T-cell (primary cell): ENCODE measurements around the gene MCAT. TPM values are rescaled to one million over a fixed set of nuclear protein-coding genes. Genes with fewer than 3 reads are reported as not detected.

Experiments used
- ATAC-seq, 4 experiments: fragments of 200-7000 bp in 3 of 4; fragments of 150-1000 bp in 1 of 4; cut with Tn5 transposase; replicated peaks in 1 of 4; 1 replicate in 3 of 4; 2 replicates in 1 of 4; pipeline ENCODE4 v1.10.0; 2021; ENCODE audit warnings: moderate library complexity in 3 of 4, mild to moderate bottlenecking in 2 of 4, moderate number of reproducible peaks in 1 of 4
- CTCF ChIA-PET, 2 donors: fragments of 300-600 bp; sonication (Branson Sonifier 250); formaldehyde crosslinking; loops; one replicate each; lab custom pipeline; 2022; ENCODE audit warnings: antibody characterized with exemption in 2 of 2; lab: Charles Lee
- POLR2A ChIA-PET, 2 donors: fragments of 300-600 bp; sonication (Branson Sonifier 250); formaldehyde crosslinking; loops; one replicate each; lab custom pipeline; 2022; ENCODE audit warnings: antibody characterized with exemption in 2 of 2; lab: Charles Lee
- DNase-seq, 35 experiments: peaks; one replicate each; pipeline versions ENCODE4 v3.0.0 to v3.0.0-alpha.2; 2013 to 2023
- H3K27ac ChIP-seq: one replicate; pipeline ENCODE4 v1.5.1; 2013; ENCODE audit warnings: low read length
- H3K27me3 ChIP-seq, 2 experiments: replicated peaks in 1 of 2; 1 replicate in 1 of 2; 2 replicates in 1 of 2; pipeline versions ENCODE4 v1.6.1 to v1.7.0; 2013; ENCODE audit warnings: low read length in 1 of 2, mixed read lengths in 1 of 2; ENCODE audit not compliant: control insufficient read depth in 2 of 2, insufficient read depth in 2 of 2; ENCODE audit errors: extremely low read depth in 1 of 2
- H3K36me3 ChIP-seq, 2 donors: 1 replicate in 1 of 2; 2 replicates in 1 of 2; pipeline versions ENCODE4 v1.6.1 to v1.7.0; 2013; ENCODE audit warnings: low read length in 1 of 2; ENCODE audit not compliant: control insufficient read depth in 2 of 2, insufficient read depth in 1 of 2; ENCODE audit errors: extremely low read depth in 1 of 2
- H3K4me1 ChIP-seq, 2 experiments: 1 replicate in 1 of 2; 2 replicates in 1 of 2; pipeline versions ENCODE4 v1.6.1 to v1.7.0; 2013; ENCODE audit warnings: low read length in 2 of 2, mixed read lengths in 1 of 2; ENCODE audit not compliant: insufficient read depth in 2 of 2, control insufficient read depth in 1 of 2; ENCODE audit errors: extremely low read depth in 1 of 2
- H3K4me3 ChIP-seq, 2 donors: 1 replicate in 1 of 2; 2 replicates in 1 of 2; pipeline versions ENCODE4 v1.5.1 to v1.7.0; 2013; ENCODE audit warnings: mild to moderate bottlenecking in 2 of 2, low read length in 1 of 2, moderate library complexity in 1 of 2; ENCODE audit not compliant: control insufficient read depth in 1 of 2; ENCODE audit errors: extremely low read depth in 1 of 2
- H3K9me3 ChIP-seq: 2 replicates; pipeline ENCODE4 v1.7.0; 2013
- H3K27ac Mint-ChIP-seq, 2 donors: one replicate each; pipeline ENCODE4 v1.8.0; 2020 to 2021; ENCODE audit warnings: mild to moderate bottlenecking in 2 of 2, mixed read lengths in 2 of 2
- H3K27me3 Mint-ChIP-seq, 2 donors: one replicate each; pipeline ENCODE4 v1.8.0; 2021 to 2022; ENCODE audit warnings: mixed read lengths in 2 of 2
- H3K36me3 Mint-ChIP-seq: one replicate; pipeline ENCODE4 v1.8.0; 2021; ENCODE audit warnings: mixed read lengths
- H3K4me1 Mint-ChIP-seq, 3 donors: one replicate each; pipeline ENCODE4 v1.8.0; 2020 to 2022; ENCODE audit warnings: mixed read lengths in 3 of 3, mild to moderate bottlenecking in 1 of 3
- H3K4me3 Mint-ChIP-seq, 3 donors: one replicate each; pipeline ENCODE4 v1.8.0; 2020 to 2022; ENCODE audit warnings: mild to moderate bottlenecking in 3 of 3, mixed read lengths in 3 of 3, moderate library complexity in 3 of 3
- H3K9me3 Mint-ChIP-seq, 3 donors: one replicate each; pipeline ENCODE4 v1.8.0; 2020 to 2022; ENCODE audit warnings: mixed read lengths in 3 of 3
- WGBS: methylation state at CpG from one replicate; pipeline ENCODE4 v1.1.5; 2013; ENCODE audit warnings: missing lambda C conversion rate; ENCODE audit not compliant: insufficient coverage; 5-methylcytosine and 5-hydroxymethylcytosine counted together
- total RNA-seq, 35 experiments: library from RNA in 6 of 35; stranded (reverse) in 6 of 35; fragments of 120-200 nt in 1 of 35; gene quantifications; one replicate each; pipeline versions ENCODE4 v1.2.1 to v1.2.4 and lab custom pipeline; 2013 to 2026

The MCAT gene
- total RNA-seq, 5 donors from 2014 or later (not counting 1 experiment from before 2014, with no cell fraction given): 6.5 to 13.3 (median 10.6) TPM

GRCh38 chr22:43163241-43163795 is 20.1 kb upstream of the MCAT start:
- H3K27ac Mint-ChIP-seq: no peak overlapping the region
- H3K27ac ChIP-seq: no peak overlapping the region
- no peak overlapping the region for H3K4me3 Mint-ChIP-seq
- DNase-seq (no peak), ATAC-seq (no peak)
- no peaks in the 10 kb centered on the region for H3K4me1 ChIP-seq
- no peaks in the 10 kb centered on the region for H3K9me3 Mint-ChIP-seq
- no peak overlapping the region for H3K4me3 ChIP-seq
- peaks cover 13% of the 10 kb centered on the region for H3K36me3 Mint-ChIP-seq
- CTCF ChIA-PET: no interaction called here
- no peaks in the 10 kb centered on the region for H3K9me3 ChIP-seq
- no peaks in the 10 kb centered on the region for H3K27me3 ChIP-seq
- H3K27me3 Mint-ChIP-seq: no peaks in the 10 kb centered on the region
- peaks cover 2 to 15% (median 2%) of the 10 kb centered on the region in 3 donors for H3K4me1 Mint-ChIP-seq
- peaks cover 2 to 7% of the 10 kb centered on the region in 2 donors for H3K36me3 ChIP-seq
- 94% methylated on average over 17 of the region's 18 CpGs for WGBS
- POLR2A ChIA-PET: interaction anchor here in 1 of 2 donors (0.5 kb wide), 1 partner anchor 66 kb away, joined by 4 read pairs; no protein-coding TSS in a partner anchor

DNA sequence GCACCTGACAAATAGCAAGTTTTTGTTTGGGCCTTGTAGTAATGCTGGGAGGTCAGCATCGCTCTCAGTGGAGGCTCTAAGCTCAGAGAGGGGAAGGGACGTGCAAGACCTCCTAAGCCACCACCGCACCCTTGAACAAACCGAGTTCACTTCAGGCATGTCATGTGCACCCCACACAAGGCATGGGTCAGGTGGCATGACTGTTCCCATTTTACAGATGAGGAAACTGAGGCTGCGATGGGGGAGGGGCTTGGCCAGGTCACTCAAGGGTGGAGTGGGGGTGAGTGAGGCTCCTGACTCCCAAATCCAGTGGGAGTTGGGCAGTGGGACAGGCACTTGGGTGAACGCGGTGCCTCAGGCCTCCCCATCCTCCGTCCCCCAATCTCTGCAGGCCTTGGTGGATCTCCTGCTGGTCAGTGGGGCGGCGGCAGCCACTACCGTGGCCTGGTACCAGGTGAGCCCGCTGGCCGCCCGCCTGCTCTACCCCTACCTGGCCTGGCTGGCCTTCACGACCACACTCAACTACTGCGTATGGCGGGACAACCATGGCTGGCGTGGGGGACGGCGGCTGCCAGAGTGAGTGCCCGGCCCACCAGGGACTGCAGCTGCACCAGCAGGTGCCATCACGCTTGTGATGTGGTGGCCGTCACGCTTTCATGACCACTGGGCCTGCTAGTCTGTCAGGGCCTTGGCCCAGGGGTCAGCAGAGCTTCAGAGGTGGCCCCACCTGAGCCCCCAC is 19.4 kb upstream of the MCAT start:
- Histone ChIP-seq H3K4me1 (no peaks in the 10 kb centered on the region), H3K4me3 (no peak overlapping the region), H3K36me3 (peaks cover 2 to 7% of the 10 kb centered on the region in 2 donors), H3K27ac (no peak overlapping the region), H3K27me3 (no peaks in the 10 kb centered on the region), H3K9me3 (no peaks in the 10 kb centered on the region)
- H3K27ac Mint-ChIP-seq: no peak overlapping the region
- ATAC-seq (no peak), DNase-seq (no peak)
- peaks cover 11% of the 10 kb centered on the region for H3K36me3 Mint-ChIP-seq
- no peaks in the 10 kb centered on the region for H3K27me3 Mint-ChIP-seq
- no peaks in the 10 kb centered on the region for H3K9me3 Mint-ChIP-seq
- WGBS: 94% methylated on average over 20 of the region's 24 CpGs
- H3K4me1 Mint-ChIP-seq: peaks cover 2 to 19% (median 6%) of the 10 kb centered on the region in 3 donors
- POLR2A ChIA-PET: no interaction called here
- H3K4me3 Mint-ChIP-seq: no peak overlapping the region
- CTCF ChIA-PET: no interaction called here

- Histone ChIP-seq H3K4me1 (no peaks in the 10 kb centered on the region), H3K27me3 (no peaks in the 10 kb centered on the region), H3K9me3 (no peaks in the 10 kb centered on the region), H3K4me3 (no peak overlapping the region), H3K36me3 (peaks cover 0 to 7% of the 10 kb centered on the region in 2 donors), H3K27ac (no peak overlapping the region)
- CTCF ChIA-PET: no interaction called here
- Mint-ChIP-seq H3K9me3 (no peaks in the 10 kb centered on the region), H3K4me1 (peaks cover 2 to 19% (median 13%) of the 10 kb centered on the region in 3 donors), H3K27me3 (no peaks in the 10 kb centered on the region), H3K4me3 (no peak overlapping the region), H3K27ac (peak overlapping the region in 1 of 2 donors; percentile 17), H3K36me3 (peaks cover 10% of the 10 kb centered on the region)
- ATAC-seq: no peak
- POLR2A ChIA-PET: no interaction called here
- DNase-seq: no peak
- WGBS: 93% methylated on average over 3 of the region's 8 CpGs
These were observed 17.4 kb upstream of the MCAT start for GRCh38 chr22:43160497-43161126.

DNA sequence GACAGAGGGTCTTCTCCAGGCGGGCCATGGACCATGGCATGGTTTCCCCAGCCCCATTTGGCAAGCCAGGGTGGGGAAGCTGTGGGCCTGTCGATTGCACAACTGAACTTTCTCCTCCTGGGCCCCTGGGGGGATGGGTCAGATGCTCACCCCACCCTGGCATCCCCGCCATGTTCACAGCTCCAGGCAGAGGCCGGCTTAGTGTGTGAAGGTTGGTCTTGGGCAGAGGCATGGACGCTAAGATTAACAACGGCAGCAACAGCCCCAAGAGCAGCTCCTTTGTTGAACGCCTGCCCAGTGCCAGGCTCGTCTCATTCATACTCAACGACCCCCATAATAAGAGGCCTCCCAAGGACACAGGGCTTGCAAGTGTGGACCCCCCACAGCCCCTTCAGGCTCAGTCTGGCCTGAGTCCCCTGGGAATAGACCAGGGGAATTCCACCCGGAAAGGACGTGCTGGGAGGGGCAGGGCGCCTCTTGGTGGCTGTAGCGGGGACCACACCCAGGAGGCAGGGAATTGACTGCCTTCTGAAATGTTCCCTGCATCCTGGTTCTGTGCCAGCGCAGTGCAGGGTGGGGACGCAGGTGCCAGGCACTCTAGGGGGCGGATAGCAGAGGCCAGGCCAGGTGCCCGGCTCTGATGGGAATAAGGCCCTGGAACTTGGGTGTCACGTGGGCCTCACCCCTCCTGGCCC is 16.4 kb upstream of the MCAT start:
- no peaks in the 10 kb centered on the region for H3K27me3 Mint-ChIP-seq
- no peak for DNase-seq
- WGBS: 95% methylated on average over 13 of the region's 18 CpGs
- H3K4me3 ChIP-seq: no peak overlapping the region
- ATAC-seq: no peak
- H3K4me3 Mint-ChIP-seq: no peak overlapping the region
- H3K4me1 Mint-ChIP-seq: peaks cover 2 to 17% (median 15%) of the 10 kb centered on the region in 3 donors
- H3K9me3 Mint-ChIP-seq: no peaks in the 10 kb centered on the region
- CTCF ChIA-PET: no interaction called here
- no peak overlapping the region for H3K27ac Mint-ChIP-seq
- no peaks in the 10 kb centered on the region for H3K9me3 ChIP-seq
- H3K27me3 ChIP-seq: no peaks in the 10 kb centered on the region
- H3K36me3 Mint-ChIP-seq: peaks cover 10% of the 10 kb centered on the region
- peaks cover 0 to 7% of the 10 kb centered on the region in 2 donors for H3K36me3 ChIP-seq
- no peak overlapping the region for H3K27ac ChIP-seq
- POLR2A ChIA-PET: no interaction called here
- H3K4me1 ChIP-seq: no peaks in the 10 kb centered on the region

GRCh38 chr22:43158778-43159483 is 15.7 kb upstream of the MCAT start:
- peaks cover 10% of the 10 kb centered on the region for H3K36me3 Mint-ChIP-seq
- H3K9me3 Mint-ChIP-seq: no peaks in the 10 kb centered on the region
- H3K27ac Mint-ChIP-seq: no peak overlapping the region
- ATAC-seq: no peak
- Histone ChIP-seq H3K27me3 (no peaks in the 10 kb centered on the region), H3K4me1 (peaks cover 0 to under 1% of the 10 kb centered on the region in 2 experiments), H3K9me3 (no peaks in the 10 kb centered on the region), H3K4me3 (no peak overlapping the region), H3K27ac (no peak overlapping the region), H3K36me3 (peaks cover 0 to 7% of the 10 kb centered on the region in 2 donors)
- peaks cover 2 to 18% (median 10%) of the 10 kb centered on the region in 3 donors for H3K4me1 Mint-ChIP-seq
- no peaks in the 10 kb centered on the region for H3K27me3 Mint-ChIP-seq
- ChIA-PET POLR2A (no interaction called here), CTCF (no interaction called here)
- H3K4me3 Mint-ChIP-seq: no peak overlapping the region
- WGBS: 94% methylated on average over 20 of the region's 24 CpGs
- no peak for DNase-seq
